ENCODE results near the gene CEP89. TPM values are rescaled to one million over a fixed set of nuclear protein-coding genes. Genes with fewer than 3 reads are reported as not detected.
"Not testable (repeated sequence)": the region's sequence is repeated elsewhere in the genome, so short reads cannot be mapped to it uniquely, and the experiment has no call there.

Gene CEP89
- total and polyA plus RNA-seq, 7 donors: 3.7 to 17.5 (median 11.1) TPM

- intact Hi-C loops (cut with DNase I): no loop called here
- no peaks in the 10 kb centered on the region for H3K36me3 ChIP-seq
- H3K27ac ChIP-seq: no peak overlapping the region
- no peak for TF ChIP-seq POLR2AphosphoS5 (IDR thresholded peaks at IDR 0.05)
- TF ChIP-seq EP300 (IDR thresholded peaks at IDR 0.05): no peak
- no peak for TF ChIP-seq CTCF (IDR thresholded peaks at IDR 0.05)
- TF ChIP-seq POLR2A (IDR thresholded peaks at IDR 0.05): no peak
- no peaks in the 10 kb centered on the region for H3K4me1 ChIP-seq
- H3K27me3 ChIP-seq: no peaks in the 10 kb centered on the region
- DNase-seq: no peak
- no peak overlapping the region for H3K4me3 ChIP-seq
- H3K9me3 ChIP-seq: no peaks in the 10 kb centered on the region
- WGBS, 2 donors: 89 to 91% methylated on average over 4 of the region's 4 CpGs
Observed at GRCh38 chr19:33000910-33001309, 29.2 kb upstream of the CEP89 start.

- no peaks in the 10 kb centered on the region for H3K9me3 ChIP-seq
- no peak for TF ChIP-seq EP300 (IDR thresholded peaks at IDR 0.05)
- TF ChIP-seq POLR2AphosphoS5 (IDR thresholded peaks at IDR 0.05): no peak
- no peak for TF ChIP-seq CTCF (IDR thresholded peaks at IDR 0.05)
- TF ChIP-seq POLR2A (IDR thresholded peaks at IDR 0.05): no peak
- 58 to 86% methylated on average over 8 of the region's 8 CpGs for WGBS, 2 donors
- intact Hi-C loops (cut with DNase I): no loop called here
- no peaks in the 10 kb centered on the region for H3K36me3 ChIP-seq
- H3K4me1 ChIP-seq: no peaks in the 10 kb centered on the region
- DNase-seq: no peak
- H3K27me3 ChIP-seq: no peaks in the 10 kb centered on the region
- no peak overlapping the region for H3K4me3 ChIP-seq
- H3K27ac ChIP-seq: no peak overlapping the region
Observed at GRCh38 chr19:33000510-33000909, 28.8 kb upstream of the CEP89 start.

GRCh38 chr19:32998722-32999121 is 27.0 kb upstream of the CEP89 start:
- Histone ChIP-seq H3K4me1 (no peaks in the 10 kb centered on the region), H3K27ac (no peak overlapping the region), H3K36me3 (no peaks in the 10 kb centered on the region), H3K9me3 (no peaks in the 10 kb centered on the region), H3K4me3 (no peak overlapping the region), H3K27me3 (no peaks in the 10 kb centered on the region)
- no peak for TF ChIP-seq EP300 (IDR thresholded peaks at IDR 0.05)
- TF ChIP-seq POLR2AphosphoS5 (IDR thresholded peaks at IDR 0.05): no peak
- no peak for TF ChIP-seq CTCF (IDR thresholded peaks at IDR 0.05)
- no peak for TF ChIP-seq POLR2A (IDR thresholded peaks at IDR 0.05)
- 85 to 90% methylated on average over 3 of the region's 3 CpGs for WGBS, 2 donors
- intact Hi-C loops (cut with DNase I): no loop called here
- DNase-seq: no peak

- no peak overlapping the region for H3K27ac ChIP-seq
- intact Hi-C loops (cut with DNase I): no loop called here
Observed at GRCh38 chr19:32997716-32998355, 26.1 kb upstream of the CEP89 start.

GRCh38 chr19:32997061-32997464 is 25.3 kb upstream of the CEP89 start:
- H3K4me3 ChIP-seq; H3K27ac ChIP-seq; H3K4me1 ChIP-seq; H3K36me3 ChIP-seq; DNase-seq; intact Hi-C loops (cut with DNase I); H3K27me3 ChIP-seq; H3K9me3 ChIP-seq: not testable (repeated sequence)
- 49 to 69% methylated on average over 7 of the region's 7 CpGs for WGBS, 2 donors

More at GRCh38 chr19:32997716-32998355, 26.1 kb upstream of the CEP89 start:
- Histone ChIP-seq H3K27me3 (no peaks in the 10 kb centered on the region), H3K9me3 (no peaks in the 10 kb centered on the region), H3K4me3 (no peak overlapping the region), H3K36me3 (no peaks in the 10 kb centered on the region), H3K4me1 (no peaks in the 10 kb centered on the region)
- DNase-seq: no peak
- no peak for TF ChIP-seq POLR2AphosphoS5 (IDR thresholded peaks at IDR 0.05)
- no peak for TF ChIP-seq CTCF (IDR thresholded peaks at IDR 0.05)
- TF ChIP-seq POLR2A (IDR thresholded peaks at IDR 0.05): no peak
- TF ChIP-seq EP300 (IDR thresholded peaks at IDR 0.05): no peak
- 91 to 92% methylated on average over 14 of the region's 14 CpGs for WGBS, 2 donors

GRCh38 chr19:32995966-32996365 is 24.2 kb upstream of the CEP89 start:
- H3K4me3 ChIP-seq; H3K9me3 ChIP-seq; intact Hi-C loops (cut with DNase I); H3K27ac ChIP-seq; H3K36me3 ChIP-seq; DNase-seq; H3K27me3 ChIP-seq; H3K4me1 ChIP-seq: not testable (repeated sequence)
- 94 to 96% methylated on average over 17 of the region's 17 CpGs for WGBS, 2 donors
